Liver (tissue), 9 donors: ENCODE results near the gene ARHGAP4. TPM values are rescaled to one million over a fixed set of nuclear protein-coding genes. Genes with fewer than 3 reads are reported as not detected.

Source experiments
- DNase-seq: peaks from one replicate; pipeline ENCODE4 v3.0.0-alpha.2; 2017; ENCODE audit warnings: low spot score
- H3K27ac ChIP-seq, 2 donors: one replicate each; pipeline ENCODE4 v1.7.0; 2013; ENCODE audit warnings: inconsistent platforms in 2 of 2, low read length in 2 of 2, control low read depth in 1 of 2, low read depth in 1 of 2, mild to moderate bottlenecking in 1 of 2
- H3K27me3 ChIP-seq, 4 donors: one replicate each; pipeline versions ENCODE4 v1.6.1 to v1.7.0; 2013; ENCODE audit warnings: low read length in 3 of 4, inconsistent platforms in 1 of 4, mild to moderate bottlenecking in 1 of 4, moderate library complexity in 1 of 4; ENCODE audit not compliant: control insufficient read depth in 4 of 4, insufficient read depth in 4 of 4
- H3K36me3 ChIP-seq, 4 donors: one replicate each; pipeline versions ENCODE4 v1.6.1 to v1.7.0; 2013; ENCODE audit warnings: low read length in 3 of 4, mild to moderate bottlenecking in 3 of 4, low read depth in 1 of 4, moderate library complexity in 1 of 4; ENCODE audit not compliant: control insufficient read depth in 4 of 4, insufficient read depth in 3 of 4
- H3K4me1 ChIP-seq, 4 donors: one replicate each; pipeline versions ENCODE4 v1.6.1 to v1.7.0; 2013; ENCODE audit warnings: low read length in 3 of 4, mild to moderate bottlenecking in 3 of 4, moderate library complexity in 1 of 4; ENCODE audit not compliant: control insufficient read depth in 4 of 4, insufficient read depth in 4 of 4
- H3K4me3 ChIP-seq, 3 donors: one replicate each; pipeline versions ENCODE4 v1.6.1 to v1.7.0; 2013; ENCODE audit warnings: low read length in 3 of 3, control low read depth in 1 of 3, low read depth in 1 of 3, mild to moderate bottlenecking in 1 of 3
- H3K9ac ChIP-seq, 2 donors: one replicate each; pipeline ENCODE4 v1.7.0; 2013; ENCODE audit warnings: low read length in 2 of 2, mild to moderate bottlenecking in 2 of 2, moderate library complexity in 2 of 2, control low read depth in 1 of 2, low read depth in 1 of 2
- H3K9me3 ChIP-seq, 4 donors: one replicate each; pipeline versions ENCODE4 v1.6.1 to v1.7.0; 2013; ENCODE audit warnings: low read length in 3 of 4; ENCODE audit not compliant: control insufficient read depth in 4 of 4
- EGR1 ChIP-seq, 2 donors: IDR thresholded peaks; 2 replicates each; pipeline ENCODE4 v1.6.1; 2016 to 2018; ENCODE audit warnings: antibody characterized with exemption in 2 of 2, low read depth in 2 of 2
- FOXA1 ChIP-seq: IDR thresholded peaks from 2 replicates; pipeline ENCODE4 v1.6.1; 2016; ENCODE audit warnings: antibody characterized with exemption
- FOXA2 ChIP-seq: IDR thresholded peaks from 2 replicates; pipeline ENCODE4 v1.6.1; 2016; ENCODE audit warnings: antibody characterized with exemption
- GABPA ChIP-seq, 2 donors: IDR thresholded peaks in 1 of 2; conservative IDR thresholded peaks in 1 of 2; 2 replicates each; pipeline ENCODE4 v1.6.1; 2016; ENCODE audit warnings: antibody characterized with exemption in 2 of 2, mild to moderate bottlenecking in 1 of 2, moderate library complexity in 1 of 2
- HNF4A ChIP-seq, 2 donors: conservative IDR thresholded peaks; 2 replicates each; pipeline ENCODE4 v1.6.1; 2016; ENCODE audit warnings: antibody characterized with exemption in 2 of 2, mild to moderate bottlenecking in 2 of 2
- JUND ChIP-seq, 2 donors: IDR thresholded peaks; 2 replicates each; pipeline ENCODE4 v1.6.1; 2016; ENCODE audit warnings: antibody characterized with exemption in 2 of 2
- NR2F2 ChIP-seq: IDR thresholded peaks from 2 replicates; pipeline ENCODE4 v1.6.1; 2016; ENCODE audit warnings: antibody characterized with exemption
- RAD21 ChIP-seq, 2 donors: IDR thresholded peaks; 2 replicates each; pipeline ENCODE4 v1.6.1; 2016; ENCODE audit warnings: antibody characterized with exemption in 2 of 2, mild to moderate bottlenecking in 2 of 2
- RXRA ChIP-seq, 2 donors: IDR thresholded peaks; 2 replicates each; pipeline ENCODE4 v1.6.1; 2017 to 2018; ENCODE audit warnings: antibody characterized with exemption in 2 of 2, mild to moderate bottlenecking in 1 of 2
- WGBS: extraction: QIAGEN DNeasy Blood & Tissue Kit; methylation state at CpG from one replicate; pipeline ENCODE4 v1.1.7; 2013; 5-methylcytosine and 5-hydroxymethylcytosine counted together
- polyA plus RNA-seq, 2 donors: library from polyadenylated mRNA; stranded (reverse) in 1 of 2; unstranded in 1 of 2; fragments of 200-250 nt in 1 of 2; fragments of >200 nt in 1 of 2; fragmentation: Nextera tagmentation in 1 of 2; extraction: Ambion mirVana in 1 of 2; gene quantifications; one replicate each; pipeline versions ENCODE4 v1.2.1 to v1.2.3, GENCODE V29; 2013 to 2015
- total RNA-seq, 2 donors: library from RNA; depleted of rRNA; stranded (reverse); fragments of >200 nt; gene quantifications; one replicate each; pipeline ENCODE4 v1.2.3, GENCODE V29; 2014
- TF ChIP-seq, protein P1 (sequence below): IDR thresholded peaks from 2 replicates; pipeline ENCODE4 v1.6.1; 2016; ENCODE audit warnings: antibody characterized with exemption
- TF ChIP-seq, protein P2 (sequence below): fragments of 150-350 bp; IDR thresholded peaks from 2 replicates; pipeline ENCODE4 v1.5.1; 2017; ENCODE audit warnings: improper control_type of control experiment, low read depth, low read length; ENCODE audit not compliant: missing input control
- TF ChIP-seq, protein P3 (sequence below): IDR thresholded peaks from 2 replicates; pipeline ENCODE4 v1.6.1; 2016; ENCODE audit warnings: antibody characterized with exemption, mild to moderate bottlenecking
- TF ChIP-seq, protein P4 (sequence below): IDR thresholded peaks from 2 replicates; pipeline ENCODE4 v1.6.1; 2016; ENCODE audit warnings: antibody characterized with exemption
- TF ChIP-seq, protein P5 (sequence below): IDR thresholded peaks from 2 replicates; pipeline ENCODE4 v1.6.1; 2016; ENCODE audit warnings: antibody characterized with exemption
- donor health status: healthy.
- donor health status: healthy.
- donor health status: healthy.
- donor health status: healthy.
- donor health status: healthy.

ARHGAP4 gene
- total and polyA plus RNA-seq, 4 donors, result 3.3 to 28.1 (median 10.2) TPM

DNA sequence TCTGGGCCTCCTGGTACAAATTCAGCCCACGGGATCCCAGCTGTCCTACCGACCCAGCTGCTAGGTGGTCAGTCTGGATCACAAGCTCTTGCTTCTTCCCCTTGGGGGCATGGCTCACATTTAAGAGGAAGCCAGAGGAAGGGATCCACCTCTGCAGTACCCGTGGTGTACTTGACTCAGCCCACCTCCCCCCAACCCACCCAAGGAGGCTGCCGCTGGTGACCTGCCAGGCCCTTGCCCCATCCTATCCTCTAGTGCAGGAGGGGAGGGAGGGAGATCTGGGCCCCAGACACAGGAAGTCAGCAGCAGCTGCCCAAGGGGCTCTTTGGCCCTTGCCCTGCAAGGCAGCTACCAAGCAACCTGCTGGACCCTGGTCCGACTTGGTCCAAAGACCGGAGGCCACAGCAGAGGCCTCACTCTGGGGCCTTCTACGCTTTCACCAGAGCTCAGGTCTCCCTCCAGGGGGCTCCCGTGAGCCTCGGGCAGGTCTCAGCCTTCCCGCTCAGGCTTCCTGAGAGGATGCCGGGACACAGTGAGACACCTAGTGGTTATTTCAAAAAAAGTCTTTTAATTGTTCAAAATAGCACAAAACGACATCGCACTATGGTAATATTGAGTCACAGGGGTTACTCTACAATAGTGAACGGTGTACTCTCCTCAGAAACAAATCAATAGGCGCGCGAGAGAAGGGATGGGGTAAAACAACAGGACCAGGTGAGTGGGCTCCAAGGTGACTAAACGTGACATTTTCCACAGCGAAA is 21.1 kb upstream of the ARHGAP4 start:
- Histone ChIP-seq H3K36me3 (peaks cover 5 to 29% (median 14%) of the 10 kb centered on the region in 4 donors), H3K9me3 (no peaks in the 10 kb centered on the region), H3K4me3 (no peak overlapping the region), H3K27me3 (no peaks in the 10 kb centered on the region), H3K27ac (no peak overlapping the region), H3K4me1 (peaks cover 0 to 5% (median 0%) of the 10 kb centered on the region in 4 donors), H3K9ac (no peak overlapping the region)
- WGBS, result 35% methylated on average over 19 of the region's 19 CpGs
- peak; percentile 74 for DNase-seq
- no peak for TF ChIP-seq GABPA (IDR thresholded peaks at IDR 0.05 in 1 of 2, conservative IDR thresholded peaks at IDR 0.05 in 1 of 2)
- TF ChIP-seq, protein P1, sequence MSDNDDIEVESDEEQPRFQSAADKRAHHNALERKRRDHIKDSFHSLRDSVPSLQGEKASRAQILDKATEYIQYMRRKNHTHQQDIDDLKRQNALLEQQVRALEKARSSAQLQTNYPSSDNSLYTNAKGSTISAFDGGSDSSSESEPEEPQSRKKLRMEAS, result no peak
- TF ChIP-seq, protein P2, sequence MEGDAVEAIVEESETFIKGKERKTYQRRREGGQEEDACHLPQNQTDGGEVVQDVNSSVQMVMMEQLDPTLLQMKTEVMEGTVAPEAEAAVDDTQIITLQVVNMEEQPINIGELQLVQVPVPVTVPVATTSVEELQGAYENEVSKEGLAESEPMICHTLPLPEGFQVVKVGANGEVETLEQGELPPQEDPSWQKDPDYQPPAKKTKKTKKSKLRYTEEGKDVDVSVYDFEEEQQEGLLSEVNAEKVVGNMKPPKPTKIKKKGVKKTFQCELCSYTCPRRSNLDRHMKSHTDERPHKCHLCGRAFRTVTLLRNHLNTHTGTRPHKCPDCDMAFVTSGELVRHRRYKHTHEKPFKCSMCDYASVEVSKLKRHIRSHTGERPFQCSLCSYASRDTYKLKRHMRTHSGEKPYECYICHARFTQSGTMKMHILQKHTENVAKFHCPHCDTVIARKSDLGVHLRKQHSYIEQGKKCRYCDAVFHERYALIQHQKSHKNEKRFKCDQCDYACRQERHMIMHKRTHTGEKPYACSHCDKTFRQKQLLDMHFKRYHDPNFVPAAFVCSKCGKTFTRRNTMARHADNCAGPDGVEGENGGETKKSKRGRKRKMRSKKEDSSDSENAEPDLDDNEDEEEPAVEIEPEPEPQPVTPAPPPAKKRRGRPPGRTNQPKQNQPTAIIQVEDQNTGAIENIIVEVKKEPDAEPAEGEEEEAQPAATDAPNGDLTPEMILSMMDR, result peak; percentile 68
- TF ChIP-seq HNF4A (conservative IDR thresholded peaks at IDR 0.05), result peak in 1 of 2 donors; percentile 47
- peak; percentile 78 to 92 for TF ChIP-seq RAD21 (IDR thresholded peaks at IDR 0.05)
- TF ChIP-seq JUND (IDR thresholded peaks at IDR 0.05), result no peak
- no peak for TF ChIP-seq EGR1 (IDR thresholded peaks at IDR 0.05; ENCODE audit: low read depth in 2 of 2)
- TF ChIP-seq FOXA2, result no peak
- TF ChIP-seq, protein P3, sequence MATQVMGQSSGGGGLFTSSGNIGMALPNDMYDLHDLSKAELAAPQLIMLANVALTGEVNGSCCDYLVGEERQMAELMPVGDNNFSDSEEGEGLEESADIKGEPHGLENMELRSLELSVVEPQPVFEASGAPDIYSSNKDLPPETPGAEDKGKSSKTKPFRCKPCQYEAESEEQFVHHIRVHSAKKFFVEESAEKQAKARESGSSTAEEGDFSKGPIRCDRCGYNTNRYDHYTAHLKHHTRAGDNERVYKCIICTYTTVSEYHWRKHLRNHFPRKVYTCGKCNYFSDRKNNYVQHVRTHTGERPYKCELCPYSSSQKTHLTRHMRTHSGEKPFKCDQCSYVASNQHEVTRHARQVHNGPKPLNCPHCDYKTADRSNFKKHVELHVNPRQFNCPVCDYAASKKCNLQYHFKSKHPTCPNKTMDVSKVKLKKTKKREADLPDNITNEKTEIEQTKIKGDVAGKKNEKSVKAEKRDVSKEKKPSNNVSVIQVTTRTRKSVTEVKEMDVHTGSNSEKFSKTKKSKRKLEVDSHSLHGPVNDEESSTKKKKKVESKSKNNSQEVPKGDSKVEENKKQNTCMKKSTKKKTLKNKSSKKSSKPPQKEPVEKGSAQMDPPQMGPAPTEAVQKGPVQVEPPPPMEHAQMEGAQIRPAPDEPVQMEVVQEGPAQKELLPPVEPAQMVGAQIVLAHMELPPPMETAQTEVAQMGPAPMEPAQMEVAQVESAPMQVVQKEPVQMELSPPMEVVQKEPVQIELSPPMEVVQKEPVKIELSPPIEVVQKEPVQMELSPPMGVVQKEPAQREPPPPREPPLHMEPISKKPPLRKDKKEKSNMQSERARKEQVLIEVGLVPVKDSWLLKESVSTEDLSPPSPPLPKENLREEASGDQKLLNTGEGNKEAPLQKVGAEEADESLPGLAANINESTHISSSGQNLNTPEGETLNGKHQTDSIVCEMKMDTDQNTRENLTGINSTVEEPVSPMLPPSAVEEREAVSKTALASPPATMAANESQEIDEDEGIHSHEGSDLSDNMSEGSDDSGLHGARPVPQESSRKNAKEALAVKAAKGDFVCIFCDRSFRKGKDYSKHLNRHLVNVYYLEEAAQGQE, result no peak

DNA sequence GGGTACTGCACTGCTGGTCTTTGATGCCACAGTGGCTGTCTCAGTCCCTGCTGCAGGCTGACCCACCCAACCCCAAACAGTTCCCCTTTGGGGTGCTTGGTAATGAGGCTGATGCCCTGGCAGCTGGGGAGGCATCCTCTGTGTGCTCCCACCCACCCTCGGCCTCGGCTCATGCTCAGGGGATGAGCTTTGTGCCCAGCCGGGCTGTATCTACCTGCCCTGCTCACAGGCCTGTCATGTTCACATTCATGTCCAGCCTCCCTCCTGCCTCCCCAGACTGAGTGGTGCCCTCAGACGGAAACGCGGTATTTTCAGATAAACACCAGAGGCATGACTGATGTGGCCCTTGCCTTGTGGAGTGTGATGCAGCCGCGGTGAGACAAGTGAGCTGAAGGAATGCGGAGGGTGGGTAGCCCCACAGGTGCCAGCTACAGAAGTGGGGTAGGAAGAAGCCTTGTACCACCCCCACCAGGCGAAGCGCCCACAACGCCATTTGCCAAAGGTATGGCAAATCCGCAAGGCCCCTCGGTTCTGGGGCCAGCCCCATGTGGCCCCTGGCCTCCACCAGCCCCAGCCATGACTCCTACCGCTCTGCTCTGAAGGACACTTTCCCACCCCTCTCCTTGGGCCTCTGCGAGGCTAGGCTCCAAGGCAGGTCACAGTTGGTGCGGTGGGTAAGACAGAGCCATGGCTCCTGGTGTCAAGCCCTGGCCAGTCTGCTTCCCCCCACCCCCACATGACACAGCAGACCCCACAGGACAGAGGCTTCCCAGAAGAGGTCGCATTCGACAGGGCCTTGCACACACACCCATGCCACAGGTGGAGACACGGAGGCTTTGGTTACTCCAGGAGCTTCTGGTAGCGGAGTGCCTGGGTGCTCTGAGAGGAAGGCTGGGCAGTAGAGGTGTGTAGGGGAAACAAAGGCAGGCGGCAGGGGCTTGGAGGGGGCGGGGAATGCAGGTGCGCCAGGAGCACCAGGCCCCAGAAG is 20.2 kb upstream of the ARHGAP4 start:
- Histone ChIP-seq H3K4me3 (no peak overlapping the region), H3K9ac (no peak overlapping the region), H3K9me3 (no peaks in the 10 kb centered on the region), H3K27ac (no peak overlapping the region), H3K36me3 (peaks cover 3 to 19% (median 10%) of the 10 kb centered on the region in 4 donors), H3K4me1 (peaks cover 0 to 7% (median 0%) of the 10 kb centered on the region in 4 donors), H3K27me3 (no peaks in the 10 kb centered on the region)
- TF ChIP-seq, protein P4, sequence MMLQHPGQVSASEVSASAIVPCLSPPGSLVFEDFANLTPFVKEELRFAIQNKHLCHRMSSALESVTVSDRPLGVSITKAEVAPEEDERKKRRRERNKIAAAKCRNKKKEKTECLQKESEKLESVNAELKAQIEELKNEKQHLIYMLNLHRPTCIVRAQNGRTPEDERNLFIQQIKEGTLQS, result no peak
- TF ChIP-seq RAD21 (IDR thresholded peaks at IDR 0.05) (no peak), GABPA (IDR thresholded peaks at IDR 0.05 in 1 of 2, conservative IDR thresholded peaks at IDR 0.05 in 1 of 2) (no peak), NR2F2 (no peak), RXRA (IDR thresholded peaks at IDR 0.05) (no peak), JUND (IDR thresholded peaks at IDR 0.05) (no peak), FOXA1 (no peak), FOXA2 (no peak)
- TF ChIP-seq, protein P5, sequence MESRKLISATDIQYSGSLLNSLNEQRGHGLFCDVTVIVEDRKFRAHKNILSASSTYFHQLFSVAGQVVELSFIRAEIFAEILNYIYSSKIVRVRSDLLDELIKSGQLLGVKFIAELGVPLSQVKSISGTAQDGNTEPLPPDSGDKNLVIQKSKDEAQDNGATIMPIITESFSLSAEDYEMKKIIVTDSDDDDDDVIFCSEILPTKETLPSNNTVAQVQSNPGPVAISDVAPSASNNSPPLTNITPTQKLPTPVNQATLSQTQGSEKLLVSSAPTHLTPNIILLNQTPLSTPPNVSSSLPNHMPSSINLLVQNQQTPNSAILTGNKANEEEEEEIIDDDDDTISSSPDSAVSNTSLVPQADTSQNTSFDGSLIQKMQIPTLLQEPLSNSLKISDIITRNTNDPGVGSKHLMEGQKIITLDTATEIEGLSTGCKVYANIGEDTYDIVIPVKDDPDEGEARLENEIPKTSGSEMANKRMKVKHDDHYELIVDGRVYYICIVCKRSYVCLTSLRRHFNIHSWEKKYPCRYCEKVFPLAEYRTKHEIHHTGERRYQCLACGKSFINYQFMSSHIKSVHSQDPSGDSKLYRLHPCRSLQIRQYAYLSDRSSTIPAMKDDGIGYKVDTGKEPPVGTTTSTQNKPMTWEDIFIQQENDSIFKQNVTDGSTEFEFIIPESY, result no peak
- DNase-seq, result no peak
- WGBS, result 90% methylated on average over 24 of the region's 24 CpGs
